Stimulated activated naive CD4-positive, alpha-beta T cell (primary cell): Measurements from ENCODE around the gene HMCN2.
"Not testable (repeated sequence)": the region's sequence is repeated elsewhere in the genome, so short reads cannot be mapped to it uniquely, and the experiment has no call there.

ENCODE experiments used
- DNase-seq, 6 experiments: peaks; one replicate each; lab custom pipeline; 2025; lab: John Stamatoyannopoulos, UW

Gene HMCN2

DNA sequence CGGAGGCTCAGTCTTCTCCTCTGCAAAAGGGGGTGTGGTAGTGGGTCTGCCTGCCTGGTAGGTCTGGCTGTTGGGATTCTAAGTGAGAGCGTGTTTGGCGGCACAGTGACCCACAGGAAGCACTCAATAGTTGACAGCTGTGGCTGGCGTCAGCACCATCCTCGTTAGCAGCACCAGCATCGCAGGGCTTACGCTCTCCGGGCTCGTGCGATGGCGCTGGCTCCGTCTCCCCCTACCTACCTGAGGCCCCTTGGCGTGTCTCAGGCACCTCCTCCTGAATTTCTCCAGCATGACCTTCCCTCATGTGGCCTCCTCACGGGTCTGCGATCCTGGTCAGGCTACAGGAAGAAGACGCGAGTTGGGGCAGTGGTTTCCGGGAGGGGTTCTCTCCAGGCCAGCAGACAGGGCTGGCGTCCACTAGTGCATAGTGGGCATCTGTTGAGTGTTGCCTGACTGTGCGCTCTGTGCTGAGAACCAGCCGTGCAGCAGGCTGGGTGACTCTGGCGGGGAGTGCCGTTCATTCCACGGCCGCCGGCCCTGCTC, 66.9 kb downstream of the HMCN2 start:
- DNase-seq: no peak

DNA sequence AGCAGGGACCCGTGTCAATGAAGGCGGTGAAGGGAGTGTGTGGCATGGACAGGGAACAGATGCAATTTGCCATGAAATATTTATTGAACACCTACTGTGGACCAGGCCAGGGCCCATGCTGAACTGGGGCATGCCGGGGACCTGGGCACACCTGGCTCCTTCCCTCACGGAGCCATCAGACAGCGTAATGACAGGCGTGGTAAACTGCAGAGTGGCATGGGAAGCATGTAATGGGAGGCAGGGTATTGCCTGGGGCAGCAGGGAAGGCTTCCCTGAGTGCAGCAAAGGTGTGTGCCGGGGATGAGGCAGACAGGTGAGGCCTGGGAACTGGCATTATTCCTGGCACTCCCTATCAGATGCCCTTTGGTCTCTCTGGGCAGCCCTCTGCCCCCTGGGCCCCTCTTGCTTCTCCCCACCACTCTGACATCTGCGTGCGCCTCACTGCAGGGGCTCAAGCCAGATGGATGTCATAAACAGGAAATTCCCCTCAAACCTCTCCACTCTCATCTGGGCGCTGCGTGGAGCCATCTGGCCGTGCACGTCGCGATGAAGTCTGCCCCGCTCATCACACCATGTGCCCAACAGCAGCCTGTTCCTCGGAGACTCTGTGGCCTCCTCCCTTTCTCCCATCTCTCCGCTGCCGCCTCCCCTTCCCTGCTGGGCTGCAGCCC, 67.6 kb downstream of the HMCN2 start:
- DNase-seq: no peak

DNA sequence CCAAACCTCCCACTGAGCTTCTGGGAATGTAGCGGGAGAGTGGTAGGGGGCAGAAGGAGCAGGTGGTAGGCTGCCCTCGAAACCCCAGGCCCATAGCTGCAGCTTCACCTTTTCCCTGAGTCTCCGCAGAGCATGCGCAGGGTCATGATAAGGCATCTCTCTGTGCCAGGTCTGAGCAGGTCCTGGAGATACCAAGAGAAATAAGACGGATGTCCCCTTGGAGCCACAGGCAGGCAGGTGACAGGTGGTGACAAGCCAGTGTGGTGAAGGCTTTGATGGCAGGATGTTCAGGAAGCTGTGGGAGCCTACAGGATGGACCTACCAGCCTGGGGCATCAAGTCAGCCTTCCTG, 68.1 kb downstream of the HMCN2 start:
- no peak for DNase-seq

DNA sequence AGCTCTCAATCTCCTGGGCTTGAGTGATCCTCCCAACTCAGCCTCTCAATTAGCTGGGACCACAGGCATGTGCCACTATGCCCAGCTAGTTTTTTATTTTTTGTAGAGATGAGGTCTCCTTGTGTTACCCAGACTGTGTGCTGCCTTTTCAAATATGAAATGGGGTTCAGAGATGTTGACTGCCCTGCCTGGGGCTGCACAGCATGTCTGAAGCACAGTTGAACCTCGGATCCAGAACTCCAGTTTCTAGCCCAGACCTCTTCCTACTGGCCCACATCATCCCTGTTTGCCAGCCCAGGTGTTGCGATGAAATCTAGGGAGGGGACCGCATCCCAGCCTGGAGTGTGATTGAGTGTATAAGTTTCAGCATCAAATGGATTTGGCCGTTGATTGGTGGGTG, 69.4 kb downstream of the HMCN2 start:
- no peak for DNase-seq

DNA sequence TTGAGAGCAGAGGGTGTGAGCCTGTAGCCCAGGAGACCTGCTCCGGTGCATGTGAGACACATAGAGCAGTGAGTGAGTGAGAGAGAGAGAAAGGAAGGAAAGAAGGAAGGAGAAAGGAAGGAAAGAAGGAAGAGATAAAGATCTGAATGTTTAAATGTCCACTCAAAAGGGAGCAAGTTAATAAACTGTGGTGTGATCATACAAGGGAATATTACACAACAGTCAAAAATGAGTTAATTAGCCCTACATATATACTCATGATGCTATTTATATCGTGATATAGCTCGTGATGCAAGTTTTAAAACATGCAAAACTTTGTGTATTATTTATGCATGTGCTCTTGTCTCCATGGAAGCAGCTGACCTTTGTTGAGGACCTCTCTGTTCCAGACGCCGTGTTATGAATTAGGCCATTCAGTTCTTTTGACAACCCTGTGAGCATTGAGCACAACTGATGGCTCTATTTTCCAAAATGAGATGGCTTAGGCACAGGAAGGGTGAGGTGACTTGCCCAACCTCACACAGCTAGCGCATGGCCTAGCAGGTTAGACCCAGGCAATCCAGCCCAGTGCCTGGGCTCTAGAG, 70.6 kb downstream of the HMCN2 start:
- no peak for DNase-seq

DNA sequence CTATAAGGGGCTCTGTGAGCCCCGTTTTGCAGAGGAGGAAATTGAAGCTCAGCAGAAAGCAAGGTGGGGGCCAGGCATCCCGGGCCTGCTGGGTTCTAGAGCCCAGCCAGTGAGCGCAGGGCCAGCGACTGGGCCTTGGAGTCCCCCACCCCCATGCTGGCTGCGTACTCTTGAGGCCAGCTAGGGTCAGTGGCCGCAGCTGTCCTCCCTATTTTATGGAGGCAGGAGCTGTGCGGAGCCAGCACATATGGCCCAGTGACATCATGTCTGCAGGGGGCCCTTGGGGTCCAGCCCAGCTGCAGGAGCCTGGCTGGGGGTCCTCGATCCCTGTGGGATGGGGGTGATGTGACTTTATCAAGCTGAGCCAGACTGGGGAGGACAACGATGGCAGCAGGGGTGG, 71.3 kb downstream of the HMCN2 start:
- DNase-seq: no peak

DNA sequence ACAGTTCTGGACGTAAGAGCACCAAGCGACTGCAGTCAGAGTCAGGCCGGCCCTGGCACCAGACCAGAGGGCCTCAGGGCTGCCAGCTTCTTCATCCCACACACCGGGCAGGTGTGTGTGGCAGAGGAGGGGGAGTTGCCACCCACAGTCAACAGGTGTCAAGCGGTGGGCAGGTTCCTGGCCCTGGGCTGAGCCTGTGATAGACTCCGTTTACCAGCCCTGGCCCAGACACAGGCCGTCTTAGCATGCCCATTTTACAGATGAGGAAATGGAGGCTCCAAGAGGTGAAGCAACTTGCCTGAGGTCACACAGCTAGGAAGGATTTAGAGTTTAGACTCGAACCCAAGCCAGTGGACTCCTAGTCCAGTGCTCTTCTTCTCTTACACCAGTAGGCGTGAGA, 71.8 kb downstream of the HMCN2 start:
- no peak for DNase-seq

DNA sequence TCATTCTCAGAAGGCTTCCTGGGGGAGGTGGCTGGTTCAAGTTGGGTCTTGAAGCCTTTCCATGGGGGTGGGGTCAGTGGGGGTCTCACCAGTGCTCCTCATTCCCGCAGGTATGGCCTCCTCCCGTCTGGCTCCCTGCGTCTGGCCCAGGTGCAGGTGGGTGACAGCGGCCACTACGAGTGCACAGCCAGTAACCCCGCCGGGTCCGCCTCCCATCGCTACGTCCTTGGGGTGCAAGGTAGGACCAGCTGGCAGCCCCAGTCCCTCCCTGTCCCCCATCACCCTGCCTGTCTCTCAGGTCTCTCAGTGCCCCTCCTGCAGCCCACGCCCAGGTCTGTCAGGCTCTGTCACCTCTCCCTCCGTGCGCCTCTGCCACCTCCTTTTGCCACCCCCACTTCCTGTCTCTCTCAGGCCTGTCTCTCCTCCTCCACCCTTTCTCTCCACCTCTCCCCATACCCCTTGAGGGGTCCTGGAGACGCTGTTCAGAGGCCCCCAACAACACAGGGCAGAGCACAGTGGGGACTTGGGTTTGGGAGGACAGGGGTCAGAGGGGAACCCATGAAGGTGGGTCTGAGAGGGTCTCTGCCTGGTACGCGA, 72.3 kb downstream of the HMCN2 start:
- no peak for DNase-seq

DNA sequence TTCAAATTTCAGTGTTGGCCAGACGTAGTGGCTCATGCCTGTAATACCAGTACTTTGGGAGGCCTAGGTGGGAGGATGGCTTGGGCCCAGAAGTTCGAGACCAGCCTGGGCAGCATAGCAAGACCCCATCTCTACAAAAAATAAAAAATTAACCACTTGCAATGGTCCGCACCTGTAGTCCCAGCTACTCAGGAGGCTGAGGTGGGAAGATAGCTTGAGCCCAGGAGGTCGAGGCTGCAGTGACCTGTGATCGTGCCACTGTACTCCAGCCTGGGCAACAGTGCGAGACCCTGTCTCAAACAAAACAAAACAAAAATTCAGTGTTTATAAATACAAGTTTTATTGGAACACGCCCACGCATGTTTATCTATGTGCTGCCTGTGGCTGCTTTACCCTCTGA, 73.3 kb downstream of the HMCN2 start:
- not testable (repeated sequence) for DNase-seq

DNA sequence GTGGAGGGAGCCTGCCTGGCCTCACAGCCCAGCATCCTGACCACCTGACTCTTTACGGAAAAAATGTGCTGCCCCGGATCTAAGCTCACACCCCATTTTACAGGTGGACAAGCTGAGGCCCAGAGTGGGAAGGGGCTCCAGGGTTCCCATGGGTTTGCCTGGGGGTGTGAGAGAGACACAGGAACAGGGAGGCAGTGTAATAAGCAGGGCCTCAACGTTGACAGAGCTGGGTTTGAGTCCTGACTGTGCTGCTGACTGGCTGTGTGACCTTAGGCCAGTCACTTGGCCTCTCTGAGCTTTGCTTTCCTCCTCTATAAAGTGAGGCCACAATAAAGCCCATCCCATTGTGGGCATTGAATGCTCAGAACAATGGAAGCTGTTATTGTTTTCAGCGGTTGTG, 73.7 kb downstream of the HMCN2 start:
- no peak for DNase-seq

DNA sequence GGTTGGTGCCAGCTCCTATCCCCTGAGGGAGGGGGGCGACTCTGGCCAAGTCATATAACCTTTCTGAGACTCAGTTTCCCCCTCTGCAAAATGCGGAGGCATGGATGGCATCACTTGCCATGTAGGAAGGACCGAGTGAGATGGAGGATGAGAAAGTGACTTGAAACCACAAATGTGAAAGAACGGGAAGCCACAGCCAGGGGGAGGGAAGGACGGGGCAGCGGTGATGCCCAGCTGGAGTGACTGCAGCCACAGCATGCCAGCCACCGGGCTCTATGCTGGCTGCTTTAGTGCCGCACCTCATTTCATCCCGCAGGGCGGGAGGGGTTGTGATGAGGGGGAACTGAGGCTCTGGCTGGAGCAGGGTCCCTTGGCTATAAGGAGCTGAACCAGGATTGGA, 74.5 kb downstream of the HMCN2 start:
- DNase-seq: no peak

DNA sequence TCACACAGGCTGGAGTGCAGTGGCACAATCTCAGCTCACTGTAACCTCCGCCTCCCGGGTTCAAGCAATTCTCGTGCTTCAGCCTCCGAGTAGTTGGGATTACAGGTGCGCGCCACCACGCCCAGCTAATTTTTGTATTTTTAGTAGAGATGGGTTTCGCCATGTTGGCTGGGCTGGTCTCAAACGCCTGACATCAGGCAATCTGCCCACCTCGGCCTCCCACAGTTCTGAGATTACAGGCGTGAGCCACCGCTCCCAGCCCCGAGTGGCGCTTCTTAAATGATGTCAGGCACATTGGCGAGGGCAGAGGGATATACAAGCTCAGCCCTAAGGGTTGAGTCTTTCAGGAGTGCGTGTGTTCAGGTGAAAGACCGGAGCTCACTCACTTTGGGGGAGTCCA, 75.0 kb downstream of the HMCN2 start:
- not testable (repeated sequence) for DNase-seq

DNA sequence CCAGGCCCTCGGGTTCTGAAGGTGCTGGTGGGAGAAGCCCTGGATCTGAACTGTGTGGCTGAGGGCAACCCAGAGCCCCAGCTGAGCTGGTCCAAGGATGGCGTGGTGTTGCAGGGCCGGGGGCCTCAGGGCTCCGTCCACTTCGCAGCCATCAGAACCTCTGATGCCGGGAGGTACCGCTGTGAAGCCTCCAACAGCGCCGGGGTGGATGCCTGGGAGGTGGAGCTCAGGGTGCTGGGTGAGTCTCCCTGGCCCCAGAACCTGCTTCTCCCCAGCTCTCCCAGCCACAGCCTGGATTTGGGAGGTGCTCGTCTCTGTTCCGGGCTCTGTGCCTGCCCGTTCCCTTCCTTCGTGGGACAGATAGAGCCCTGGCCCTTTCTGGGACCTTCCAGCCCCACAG, 75.6 kb downstream of the HMCN2 start:
- DNase-seq: no peak

DNA sequence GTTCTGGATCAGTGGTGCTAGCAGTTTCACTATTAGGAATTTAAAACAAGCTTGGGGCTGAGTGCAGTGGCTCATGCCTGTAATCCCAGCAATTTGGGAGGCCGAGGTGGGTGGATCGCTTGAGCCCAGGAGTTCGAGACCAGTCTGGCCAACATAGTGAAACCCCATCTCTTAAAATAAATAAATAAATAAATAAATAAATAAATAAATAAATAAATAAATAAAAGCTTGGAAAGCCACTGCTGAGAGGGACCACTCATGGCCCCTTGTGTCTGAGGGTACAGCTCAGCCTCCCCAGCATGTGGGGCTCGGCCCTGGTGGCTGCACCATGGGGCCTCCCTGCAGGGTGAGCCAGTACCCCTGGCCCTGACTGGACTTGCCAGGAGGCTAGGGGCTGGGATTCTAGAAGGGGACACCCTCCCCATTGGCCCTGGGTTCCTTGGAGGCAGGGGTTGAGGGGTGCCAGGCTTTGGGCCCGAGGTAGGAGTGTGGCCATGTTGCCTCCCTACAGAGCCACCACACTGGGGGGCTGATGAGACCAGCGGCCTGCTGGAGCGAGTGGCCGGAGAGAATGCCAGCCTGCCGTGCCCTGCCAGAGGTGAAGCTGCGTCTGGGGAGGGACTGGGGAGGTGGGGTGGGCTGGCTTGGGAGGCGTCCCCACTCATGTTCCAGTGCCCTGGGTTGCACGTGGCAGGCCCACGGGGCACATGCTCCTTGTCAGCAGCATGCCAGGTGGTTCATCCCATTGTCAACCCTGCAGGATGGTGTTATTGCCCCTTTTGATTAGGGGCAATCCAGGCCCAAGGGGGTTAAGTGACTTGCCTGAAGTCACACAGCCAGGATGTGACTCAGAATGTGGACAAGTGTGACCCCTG, 76.5 kb downstream of the HMCN2 start:
- no peak for DNase-seq

DNA sequence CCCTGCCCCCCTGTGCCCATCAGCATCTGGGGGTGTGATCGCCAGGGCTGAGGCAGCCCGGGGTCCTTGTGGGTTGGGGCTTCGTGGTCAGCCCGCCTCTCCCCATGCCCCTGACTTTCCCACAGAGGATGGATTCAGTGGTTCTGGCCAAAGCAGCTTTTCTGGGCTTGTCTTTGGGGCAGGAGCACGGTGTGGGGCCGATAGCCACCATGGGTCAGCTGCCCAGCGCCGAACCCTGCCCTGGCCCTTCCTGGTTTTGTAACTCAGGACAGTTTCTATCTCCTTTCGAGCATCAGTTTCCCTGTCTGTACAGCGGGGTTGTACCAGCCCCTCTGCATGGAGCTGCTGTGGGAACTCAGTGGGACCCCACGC, 77.1 kb downstream of the HMCN2 start:
- DNase-seq: no peak

DNA sequence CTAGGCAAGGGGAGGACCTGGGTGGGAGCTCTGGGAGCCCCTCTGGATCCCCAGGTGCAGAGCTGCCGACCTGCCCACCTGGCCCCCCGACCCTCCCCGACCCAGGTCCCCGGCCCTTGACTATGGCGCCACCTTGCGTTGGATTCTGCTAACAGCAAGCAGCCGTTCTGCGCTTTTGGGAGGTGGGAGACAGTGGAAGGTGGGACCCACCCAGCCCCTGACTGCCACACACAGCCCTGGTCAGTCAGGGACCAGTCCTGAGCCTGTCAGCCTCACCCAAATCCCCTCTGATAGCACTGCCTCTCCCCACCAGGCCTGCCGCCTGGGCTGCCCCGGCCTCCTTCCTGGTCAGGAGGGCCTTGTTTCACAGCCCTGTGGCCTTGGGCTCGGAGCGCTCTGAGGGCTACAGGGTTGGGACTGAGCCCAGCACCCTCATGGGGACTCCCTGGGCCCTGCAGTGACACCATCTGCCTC, 77.9 kb downstream of the HMCN2 start:
- DNase-seq: peak in 2 of 6 experiments; percentile 5 to 9

DNA sequence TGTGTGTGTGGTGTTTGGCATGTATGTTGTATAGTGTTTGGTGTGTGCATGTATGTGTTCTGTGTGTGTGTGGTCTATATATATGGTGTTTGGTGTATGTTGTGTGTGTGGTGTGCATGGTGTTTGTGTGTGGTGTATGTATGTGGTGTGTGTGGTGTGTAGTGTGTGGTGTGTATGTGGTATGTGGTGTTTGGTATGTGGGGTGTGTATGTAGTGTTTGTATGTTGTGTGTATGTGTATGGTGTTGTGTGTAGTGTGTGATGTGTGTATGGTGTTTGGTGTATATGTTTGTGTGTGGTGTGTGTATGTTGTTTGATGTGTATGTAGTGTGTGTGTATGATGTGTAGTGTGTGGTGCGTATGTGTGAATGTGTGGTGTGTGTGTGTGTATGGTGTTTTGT, 78.8 kb downstream of the HMCN2 start:
- no peak for DNase-seq

DNA sequence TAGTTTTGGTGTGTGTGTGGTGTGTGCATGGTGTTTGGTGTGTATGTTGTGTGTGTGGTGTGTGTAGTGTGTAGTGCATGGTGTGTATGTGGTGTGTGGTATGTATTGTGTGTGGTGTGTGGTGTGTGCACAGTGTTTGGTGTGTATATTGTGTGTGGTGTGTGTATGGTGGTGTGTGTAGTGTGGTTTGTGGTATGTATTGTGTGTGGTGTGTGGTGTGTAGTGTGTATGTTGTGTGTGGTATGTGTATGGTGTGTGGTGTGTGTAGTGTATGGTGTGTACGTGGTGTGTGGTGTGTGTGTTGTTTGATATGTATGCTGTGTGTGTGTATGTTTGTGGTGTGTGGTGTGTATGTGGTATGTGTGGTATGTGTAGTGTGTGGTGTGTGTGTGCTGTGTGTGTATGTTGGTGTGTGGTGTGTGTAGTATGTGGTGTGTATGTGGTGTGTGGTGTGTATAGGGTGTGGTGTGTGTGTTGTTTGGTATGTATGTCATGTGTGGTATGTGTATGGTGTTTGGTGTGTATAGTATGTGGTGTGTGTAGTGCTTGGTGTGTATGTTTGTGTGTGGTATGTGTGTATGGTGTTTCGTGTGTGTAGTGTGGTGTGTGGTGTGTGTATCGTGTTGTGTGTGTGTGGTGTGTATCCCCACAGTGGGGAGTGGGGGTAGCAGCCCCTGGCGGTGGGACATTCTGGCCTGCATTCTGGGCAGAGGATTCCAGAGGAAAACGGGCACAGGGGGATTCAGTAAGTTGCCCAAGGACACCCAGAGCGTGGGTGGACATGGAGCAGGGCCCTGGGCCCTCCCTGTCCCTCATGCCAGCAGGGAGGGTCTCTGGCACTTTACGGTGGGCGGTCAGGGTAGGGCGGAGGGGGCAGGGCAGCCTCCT, 79.7 kb downstream of the HMCN2 start:
- DNase-seq: no peak

DNA sequence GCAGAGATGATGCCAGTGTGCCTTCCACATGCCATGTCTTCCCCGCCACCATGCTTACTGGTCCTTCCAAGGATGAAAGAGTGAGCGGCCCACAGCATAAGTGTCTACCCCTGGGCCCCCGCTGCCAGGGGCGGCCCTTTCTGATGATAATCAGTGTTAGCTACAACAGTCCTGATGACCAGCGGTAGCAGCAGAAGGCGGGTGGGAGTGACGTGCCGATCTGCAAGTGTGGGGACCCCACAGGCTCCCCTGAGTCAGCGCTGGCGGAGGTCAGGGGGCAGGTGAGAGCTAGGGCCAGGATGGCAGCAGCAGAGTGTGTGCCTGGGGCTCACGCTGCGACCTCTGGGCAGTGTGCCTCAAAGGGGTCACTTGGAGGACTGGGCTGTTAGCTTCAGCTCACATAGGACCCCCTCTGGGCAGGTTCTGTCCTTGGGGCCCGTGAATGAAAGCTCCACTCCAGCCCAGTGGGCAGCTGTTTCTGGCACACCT, 80.4 kb downstream of the HMCN2 start:
- DNase-seq: no peak

DNA sequence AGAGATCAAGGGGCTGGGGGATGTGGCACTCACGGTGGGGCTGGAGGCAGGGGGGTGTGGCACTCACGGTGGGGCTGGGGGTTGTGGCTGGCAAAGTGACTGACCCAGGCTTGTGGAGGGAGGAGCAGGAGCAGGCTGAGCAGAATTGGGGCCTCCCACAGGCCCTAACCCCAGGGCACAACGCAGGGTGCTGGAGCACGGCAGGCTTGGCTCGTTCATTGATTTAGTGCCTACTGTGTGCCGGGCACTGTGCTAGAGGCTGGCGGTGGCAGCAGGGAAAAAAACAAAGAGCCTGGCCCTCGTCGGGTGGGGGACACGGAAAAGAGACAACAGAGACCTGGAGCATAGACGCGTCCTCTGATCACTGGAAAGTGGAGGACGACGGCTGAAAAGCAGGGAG, 80.9 kb downstream of the HMCN2 start:
- no peak for DNase-seq

DNA sequence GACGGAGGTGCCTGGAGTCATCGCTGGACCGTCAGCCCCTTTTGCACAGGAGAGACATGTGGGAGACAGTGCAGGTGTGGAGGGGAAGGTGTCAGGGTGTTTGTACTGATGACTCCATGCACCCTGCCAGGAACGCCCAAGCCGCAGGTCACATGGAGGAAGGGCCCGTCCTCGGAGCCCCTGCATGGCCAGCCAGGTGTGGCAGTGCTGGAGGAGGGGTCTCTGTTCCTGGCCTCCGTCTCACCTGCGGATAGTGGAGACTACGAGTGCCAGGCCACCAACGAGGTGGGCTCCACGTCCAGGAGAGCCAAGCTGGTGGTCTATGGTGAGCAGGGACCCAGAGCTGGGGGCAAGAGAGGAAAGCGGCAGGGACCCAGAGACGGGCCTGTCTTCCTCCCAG, 81.5 kb downstream of the HMCN2 start:
- DNase-seq: no peak
